Upper lobe of left lung (tissue), 4 donors: ENCODE measurements around the gene DUSP8.

Experiments used
- CTCF ChIP-seq, 6 experiments: fragments of 450-650 bp in 4 of 6; fragments of 200-600 bp in 2 of 6; sonication (generic) in 2 of 6; IDR thresholded peaks; one replicate each; pipeline ENCODE4 v1.5.1; 2016 to 2019; ENCODE audit warnings: antibody characterized with exemption in 6 of 6
- POLR2A ChIP-seq, 4 donors: fragments of 450-650 bp; IDR thresholded peaks; one replicate each; pipeline ENCODE4 v1.5.1; 2016 to 2017; ENCODE audit warnings: antibody characterized with exemption in 4 of 4, mild to moderate bottlenecking in 2 of 4
- POLR2AphosphoS5 ChIP-seq, 2 donors: sonication (generic); formaldehyde crosslinking; IDR thresholded peaks; one replicate each; pipeline ENCODE4 v1.5.1; 2017; ENCODE audit warnings: antibody characterized with exemption in 2 of 2

- TF ChIP-seq POLR2A (IDR thresholded peaks at IDR 0.05) (no peak), CTCF (IDR thresholded peaks at IDR 0.05) (no peak), POLR2AphosphoS5 (IDR thresholded peaks at IDR 0.05) (peak in 1 of 2 donors; percentile 65)
Observed at GRCh38 chr11:1532606-1533341, 39.3 kb downstream of the DUSP8 start.
